GM10266 (cell line): ENCODE measurements around the gene PNLDC1.
"Not testable (repeated sequence)": the region's sequence is repeated elsewhere in the genome, so short reads cannot be mapped to it uniquely, and the experiment has no call there.

Experiments used
- DNase-seq: peaks from one replicate; pipeline ENCODE4 v3.0.0; 2012; ENCODE audit errors: extremely low spot score
- TF ChIP-seq, protein P1 (sequence below): IDR thresholded peaks from 2 replicates; pipeline ENCODE4 v1.5.1; 2012; ENCODE audit warnings: mild to moderate bottlenecking, low read depth; ENCODE audit not compliant: control insufficient read depth, insufficient read depth; ENCODE audit errors: missing control alignments

The PNLDC1 gene

DNA sequence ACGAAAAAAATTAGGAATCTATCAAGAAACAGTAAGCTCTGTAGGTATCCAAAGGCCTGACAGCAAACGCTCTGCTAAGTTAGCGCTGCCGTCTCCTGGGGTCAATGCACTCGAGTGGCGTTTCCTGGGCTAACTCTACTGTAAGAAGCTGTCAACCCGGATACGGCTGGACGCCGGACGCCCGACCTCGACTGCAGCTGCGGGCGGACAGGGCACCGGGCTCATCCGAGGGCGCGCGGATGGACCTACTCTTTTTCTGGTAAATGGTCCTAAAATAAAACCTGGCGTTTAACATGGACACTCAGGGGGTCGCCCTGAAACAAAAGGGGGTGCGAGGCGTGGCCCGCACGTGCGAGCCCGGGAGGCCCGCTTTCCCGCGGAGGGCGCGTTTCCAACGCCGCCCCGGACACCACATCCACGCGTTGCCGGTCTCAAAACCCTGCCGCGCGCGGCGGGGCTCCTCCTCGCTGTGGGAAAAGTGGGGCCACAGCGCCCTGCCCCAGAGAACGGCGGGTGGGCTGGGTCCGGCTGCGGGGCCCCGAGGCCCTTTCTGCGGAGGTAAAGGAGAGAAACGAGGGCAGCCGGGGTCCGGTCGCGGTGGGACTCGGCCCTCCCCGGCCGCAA is 11.2 kb upstream of the PNLDC1 start:
- no peak for DNase-seq
- TF ChIP-seq, protein P1, sequence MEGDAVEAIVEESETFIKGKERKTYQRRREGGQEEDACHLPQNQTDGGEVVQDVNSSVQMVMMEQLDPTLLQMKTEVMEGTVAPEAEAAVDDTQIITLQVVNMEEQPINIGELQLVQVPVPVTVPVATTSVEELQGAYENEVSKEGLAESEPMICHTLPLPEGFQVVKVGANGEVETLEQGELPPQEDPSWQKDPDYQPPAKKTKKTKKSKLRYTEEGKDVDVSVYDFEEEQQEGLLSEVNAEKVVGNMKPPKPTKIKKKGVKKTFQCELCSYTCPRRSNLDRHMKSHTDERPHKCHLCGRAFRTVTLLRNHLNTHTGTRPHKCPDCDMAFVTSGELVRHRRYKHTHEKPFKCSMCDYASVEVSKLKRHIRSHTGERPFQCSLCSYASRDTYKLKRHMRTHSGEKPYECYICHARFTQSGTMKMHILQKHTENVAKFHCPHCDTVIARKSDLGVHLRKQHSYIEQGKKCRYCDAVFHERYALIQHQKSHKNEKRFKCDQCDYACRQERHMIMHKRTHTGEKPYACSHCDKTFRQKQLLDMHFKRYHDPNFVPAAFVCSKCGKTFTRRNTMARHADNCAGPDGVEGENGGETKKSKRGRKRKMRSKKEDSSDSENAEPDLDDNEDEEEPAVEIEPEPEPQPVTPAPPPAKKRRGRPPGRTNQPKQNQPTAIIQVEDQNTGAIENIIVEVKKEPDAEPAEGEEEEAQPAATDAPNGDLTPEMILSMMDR: no peak

DNA sequence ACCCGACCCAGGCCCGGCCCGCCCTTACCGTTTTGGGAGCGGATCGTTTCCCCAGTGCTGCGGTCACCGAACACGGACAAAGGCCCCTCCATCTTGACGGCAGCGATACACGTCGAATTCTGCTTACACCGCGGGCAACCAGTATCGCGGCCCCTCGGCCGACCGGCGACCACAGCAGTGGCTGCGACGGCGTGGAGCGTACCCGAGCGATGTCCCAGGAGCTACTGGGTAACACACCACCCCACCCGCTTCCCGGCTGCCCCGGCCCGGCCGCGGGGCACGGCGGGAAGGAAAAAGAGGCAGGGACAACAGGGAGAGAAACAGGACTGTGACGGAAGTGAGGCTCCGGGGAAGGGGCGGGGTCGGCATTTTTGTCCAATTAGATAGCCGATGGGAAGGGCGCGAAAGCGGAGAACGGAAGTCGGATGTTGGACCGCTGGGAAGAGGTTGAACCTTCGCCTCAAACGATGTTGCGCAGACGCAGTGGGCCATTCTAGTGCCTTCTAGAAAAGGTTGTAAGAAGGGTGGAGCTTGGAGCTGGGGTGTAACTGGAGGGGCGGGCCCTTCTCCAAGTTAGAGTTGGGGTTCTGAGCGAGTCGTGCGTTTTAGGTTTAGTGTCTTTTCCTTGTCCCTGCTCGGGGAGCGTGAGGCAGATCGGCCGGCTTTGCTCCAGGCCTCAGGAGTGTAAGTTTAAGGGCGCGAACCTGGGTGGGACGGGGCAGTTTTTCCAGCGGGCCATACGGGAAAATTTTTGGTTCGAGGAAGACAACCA is 10.5 kb upstream of the PNLDC1 start, which contains the start of gene TCP1:
TSS of gene TCP1 (minus strand) at position 226 of the 772 bp plus-strand sequence. CDS start at position 92, 134 bp downstream.
- TF ChIP-seq, protein P1: no peak
- DNase-seq: peak; percentile 95

DNA sequence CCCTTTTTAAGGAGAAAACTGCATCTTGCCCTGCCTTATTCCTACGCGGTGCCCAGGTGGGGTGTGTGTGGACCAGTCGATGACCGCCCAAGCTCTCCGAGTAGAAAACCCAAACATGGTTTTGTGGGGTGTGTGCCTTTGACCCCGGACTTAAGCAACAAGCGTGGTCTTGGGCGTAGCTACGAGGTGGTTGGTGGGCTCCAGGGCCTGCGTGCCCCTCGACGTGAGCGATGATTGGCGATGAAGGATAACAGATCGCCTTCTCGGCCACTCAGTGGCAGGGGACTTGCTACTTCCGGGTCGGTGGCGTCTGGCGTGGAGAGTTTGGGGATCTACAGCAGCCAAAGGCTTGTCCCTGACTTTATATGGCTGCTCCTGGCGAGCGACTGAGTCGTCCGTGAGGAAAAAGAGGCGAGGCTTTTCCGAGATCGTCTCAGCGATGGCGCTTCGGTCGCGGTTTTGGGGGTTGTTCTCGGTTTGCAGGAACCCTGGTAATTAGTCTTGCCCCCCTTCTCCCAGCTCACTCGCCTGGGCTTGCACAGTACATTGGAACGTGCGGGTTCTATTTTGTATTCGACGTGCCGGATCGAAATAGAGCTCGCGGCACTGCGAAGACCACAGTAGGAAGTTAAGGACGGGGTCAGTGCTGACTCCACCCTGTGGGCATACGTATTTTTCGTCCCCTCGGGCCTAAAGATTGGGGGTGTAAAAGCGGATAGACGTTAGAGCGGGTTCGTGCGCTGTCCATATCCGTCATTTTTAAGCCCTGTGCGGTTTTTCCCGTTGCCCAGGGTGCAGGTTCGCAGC is 9.7 kb upstream of the PNLDC1 start, which contains the start of gene MRPL18:
TSS of gene MRPL18 (plus strand) at position 319 of the 807 bp plus-strand sequence. CDS start at position 440, 121 bp downstream.
- peak; percentile 95 for DNase-seq
- TF ChIP-seq, protein P1: no peak

DNA sequence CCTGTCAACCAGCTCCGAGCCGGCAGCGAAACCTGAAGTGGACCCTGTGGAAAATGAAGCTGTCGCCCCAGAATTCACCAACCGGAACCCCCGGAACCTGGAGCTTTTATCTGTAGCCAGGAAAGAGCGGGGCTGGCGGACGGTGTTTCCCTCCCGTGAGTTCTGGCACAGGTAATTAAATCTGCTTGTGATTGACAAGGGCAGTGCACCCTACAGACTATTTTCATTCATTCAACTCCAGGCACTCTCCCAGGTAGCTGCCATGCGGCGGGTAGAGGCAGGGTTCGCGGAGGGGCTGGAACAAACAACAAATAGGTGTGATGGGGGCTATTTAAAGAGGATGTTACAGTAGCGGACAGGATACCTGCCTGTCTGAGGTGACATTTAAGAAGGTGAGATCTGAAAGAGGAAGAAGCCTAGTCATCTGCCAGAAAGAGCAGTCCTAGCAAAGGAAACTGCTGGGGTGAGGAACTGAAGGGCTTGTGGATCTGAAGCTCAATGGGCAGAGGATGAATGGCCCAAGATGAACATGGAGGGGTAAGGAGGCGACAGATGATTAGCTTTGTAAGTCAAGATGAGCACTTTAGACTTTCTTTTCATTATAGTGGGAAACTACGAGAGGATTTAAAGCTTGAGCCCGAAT is 9.0 kb upstream of the PNLDC1 start:
- DNase-seq: no peak
- TF ChIP-seq, protein P1: no peak

DNA sequence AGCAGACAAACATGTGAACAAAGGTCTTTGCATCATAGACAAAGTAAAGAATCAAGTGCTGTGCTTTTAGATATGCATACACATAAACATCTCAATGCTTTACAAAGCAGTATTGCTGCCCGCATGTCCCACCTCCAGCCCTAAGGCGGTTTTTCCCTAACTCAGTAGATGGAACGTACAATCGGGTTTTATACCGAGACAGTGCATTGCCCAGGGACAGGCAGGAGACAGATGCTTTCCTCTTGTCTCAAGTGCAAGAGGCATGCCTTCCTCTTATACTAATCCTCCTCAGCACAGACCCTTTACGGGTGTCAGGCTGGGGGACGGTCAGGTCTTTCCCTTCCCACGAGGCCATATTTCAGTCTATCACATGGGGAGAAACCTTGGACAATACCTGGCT is 5.1 kb upstream of the PNLDC1 start:
- not testable (repeated sequence) for DNase-seq

DNA sequence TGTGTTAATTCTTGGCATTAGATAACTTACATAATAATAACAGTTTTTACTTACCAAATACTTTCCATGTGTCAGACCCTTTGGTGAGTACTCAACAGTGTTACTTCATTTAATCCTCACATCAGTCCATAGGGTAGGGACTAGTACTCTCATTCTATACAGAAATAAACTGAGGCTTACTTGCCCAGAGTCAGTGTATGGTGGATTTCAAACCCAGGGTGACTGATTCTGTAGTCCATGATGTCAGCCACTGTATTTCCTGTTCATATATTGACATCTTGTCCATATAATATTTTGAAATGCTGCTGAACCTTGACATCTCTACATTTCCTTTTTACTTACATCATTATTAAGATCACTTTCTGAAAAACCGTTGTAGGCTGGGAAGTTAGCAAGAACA is 2.5 kb upstream of the PNLDC1 start:
- DNase-seq: no peak
- TF ChIP-seq, protein P1: no peak

DNA sequence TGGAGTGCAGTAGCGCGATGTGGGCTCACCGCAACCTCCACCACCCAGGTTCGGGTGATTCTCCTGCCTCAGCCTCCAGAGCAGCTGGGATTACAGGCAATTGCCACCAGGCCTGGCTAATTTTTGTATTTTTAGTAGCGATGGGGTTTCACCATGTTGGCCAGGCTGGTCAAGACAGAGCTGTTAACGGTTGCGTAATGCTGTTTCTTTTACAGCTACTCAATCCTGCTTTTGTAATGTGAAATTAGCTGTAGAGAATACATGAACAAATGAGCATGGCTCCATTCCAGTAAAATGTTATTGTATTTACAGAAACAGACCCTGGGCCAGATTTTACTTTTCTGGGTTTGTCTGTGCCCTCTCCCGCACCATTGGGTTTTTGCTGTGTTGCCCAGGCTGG is 1.9 kb downstream of the PNLDC1 start:
- DNase-seq: no peak
- TF ChIP-seq, protein P1: no peak
